HUES64 (cell line): Measurements from ENCODE around the gene RABL6.
A peak's percentile ranks its signal among the peaks of the same experiment; 100 is the strongest.

Experiments used
- H3K27ac ChIP-seq: 2 replicates; pipeline ENCODE4 v1.7.0; 2013; ENCODE audit warnings: low read depth, low read length, inconsistent platforms
- H3K27me3 ChIP-seq: 2 replicates; pipeline ENCODE4 v1.6.1; 2013; ENCODE audit warnings: mild to moderate bottlenecking, low read length; ENCODE audit not compliant: insufficient read depth
- H3K36me3 ChIP-seq: 2 replicates; pipeline ENCODE4 v1.6.1; 2013; ENCODE audit warnings: mild to moderate bottlenecking, low read length; ENCODE audit not compliant: insufficient read depth
- H3K4me1 ChIP-seq: 2 replicates; pipeline ENCODE4 v1.6.1; 2013; ENCODE audit warnings: mild to moderate bottlenecking, low read length, moderate library complexity; ENCODE audit not compliant: insufficient read depth
- H3K4me3 ChIP-seq: 2 replicates; pipeline ENCODE4 v1.5.1; 2013; ENCODE audit warnings: mild to moderate bottlenecking, low read length, moderate library complexity
- H3K9ac ChIP-seq: 2 replicates; pipeline ENCODE4 v1.6.1; 2013; ENCODE audit warnings: mild to moderate bottlenecking, low read depth, low read length
- H3K9me3 ChIP-seq: 2 replicates; pipeline ENCODE4 v1.6.1; 2013; ENCODE audit warnings: low read depth, low read length; ENCODE audit not compliant: insufficient read depth
- WGBS: fragments of 150-250, 120-280 bp; methylation state at CpG from one replicate; pipeline ENCODE4 v1.1.7; 2013; ENCODE audit warnings: missing lambda C conversion rate; 5-methylcytosine and 5-hydroxymethylcytosine counted together

The RABL6 gene

GRCh38 chr9:136886610-136887597 lies 79.2 kb downstream of the RABL6 start:
- Histone ChIP-seq H3K4me1 (peaks cover 7% of the 10 kb centered on the region; the same call in 1 of the 2 replicates), H3K4me3 (peak overlapping the region; percentile 89), H3K27me3 (no peaks in the 10 kb centered on the region), H3K27ac (peak overlapping the region; percentile 49), H3K9me3 (no peaks in the 10 kb centered on the region), H3K9ac (peak overlapping the region; percentile 89), H3K36me3 (peaks cover 14% of the 10 kb centered on the region)
- 4% methylated on average over 76 of the region's 76 CpGs for WGBS

GRCh38 chr9:136888454-136888853 lies 80.7 kb downstream of the RABL6 start:
- Histone ChIP-seq H3K9ac (no peak overlapping the region), H3K27me3 (no peaks in the 10 kb centered on the region), H3K4me1 (peaks cover 7% of the 10 kb centered on the region; the same call in 1 of the 2 replicates), H3K9me3 (no peaks in the 10 kb centered on the region), H3K27ac (no peak overlapping the region), H3K36me3 (peaks cover 20% of the 10 kb centered on the region), H3K4me3 (no peak overlapping the region)
- WGBS = 96% methylated on average over 8 of the region's 8 CpGs

GRCh38 chr9:136889858-136890257 lies 82.1 kb downstream of the RABL6 start:
- 95% methylated on average over 42 of the region's 42 CpGs for WGBS
- H3K27ac ChIP-seq = no peak overlapping the region
- peaks cover 20% of the 10 kb centered on the region for H3K36me3 ChIP-seq
- H3K27me3 ChIP-seq = no peaks in the 10 kb centered on the region
- H3K4me3 ChIP-seq = no peak overlapping the region
- H3K9me3 ChIP-seq = no peaks in the 10 kb centered on the region
- H3K9ac ChIP-seq = no peak overlapping the region
- peaks cover 7% of the 10 kb centered on the region; the same call in 1 of the 2 replicates for H3K4me1 ChIP-seq

- H3K4me3 ChIP-seq = no peak overlapping the region
- WGBS = 94% methylated on average over 13 of the region's 13 CpGs
- H3K36me3 ChIP-seq = peaks cover 20% of the 10 kb centered on the region
- no peaks in the 10 kb centered on the region for H3K9me3 ChIP-seq
- H3K9ac ChIP-seq = no peak overlapping the region
- H3K27me3 ChIP-seq = no peaks in the 10 kb centered on the region
- peaks cover 7% of the 10 kb centered on the region; the same call in 1 of the 2 replicates for H3K4me1 ChIP-seq
- no peak overlapping the region for H3K27ac ChIP-seq
Measured at GRCh38 chr9:136890661-136891060, 82.9 kb downstream of the RABL6 start.
